Measurements from ENCODE around the gene MACROD2.

DNA sequence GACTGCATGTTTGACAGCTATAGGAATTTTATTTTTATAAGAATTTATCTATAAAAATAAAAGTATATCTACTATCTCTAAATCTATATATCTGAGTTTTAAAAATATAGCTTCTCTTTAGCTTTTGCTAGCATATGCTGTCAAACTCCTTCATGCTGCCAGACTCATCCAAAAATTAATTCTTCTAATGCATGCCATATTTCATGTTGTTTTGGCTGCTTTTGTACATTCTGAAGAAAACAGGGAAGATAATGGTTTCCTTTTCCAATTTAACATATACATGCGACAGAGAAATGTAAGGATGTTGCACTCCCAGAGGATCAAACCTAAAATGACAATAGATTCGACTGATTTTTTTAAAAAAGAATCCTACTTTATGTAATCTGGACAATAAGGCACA is 919.3 kb downstream of the MACROD2 start:
- TF ChIP-seq EZH2 (IDR thresholded peaks at IDR 0.05; ENCODE audit: borderline replicate concordance, insufficient read depth, low read depth, low read length, poor library complexity, severe bottlenecking) = no peak
- TF ChIP-seq, protein P1, sequence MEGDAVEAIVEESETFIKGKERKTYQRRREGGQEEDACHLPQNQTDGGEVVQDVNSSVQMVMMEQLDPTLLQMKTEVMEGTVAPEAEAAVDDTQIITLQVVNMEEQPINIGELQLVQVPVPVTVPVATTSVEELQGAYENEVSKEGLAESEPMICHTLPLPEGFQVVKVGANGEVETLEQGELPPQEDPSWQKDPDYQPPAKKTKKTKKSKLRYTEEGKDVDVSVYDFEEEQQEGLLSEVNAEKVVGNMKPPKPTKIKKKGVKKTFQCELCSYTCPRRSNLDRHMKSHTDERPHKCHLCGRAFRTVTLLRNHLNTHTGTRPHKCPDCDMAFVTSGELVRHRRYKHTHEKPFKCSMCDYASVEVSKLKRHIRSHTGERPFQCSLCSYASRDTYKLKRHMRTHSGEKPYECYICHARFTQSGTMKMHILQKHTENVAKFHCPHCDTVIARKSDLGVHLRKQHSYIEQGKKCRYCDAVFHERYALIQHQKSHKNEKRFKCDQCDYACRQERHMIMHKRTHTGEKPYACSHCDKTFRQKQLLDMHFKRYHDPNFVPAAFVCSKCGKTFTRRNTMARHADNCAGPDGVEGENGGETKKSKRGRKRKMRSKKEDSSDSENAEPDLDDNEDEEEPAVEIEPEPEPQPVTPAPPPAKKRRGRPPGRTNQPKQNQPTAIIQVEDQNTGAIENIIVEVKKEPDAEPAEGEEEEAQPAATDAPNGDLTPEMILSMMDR (IDR thresholded peaks at IDR 0.05) = no peak
